Motor neuron (in vitro differentiated cells): ENCODE data around the gene EPHB6. TPM values are rescaled to one million over a fixed set of nuclear protein-coding genes. Genes with fewer than 3 reads are reported as not detected.

Experiments used
- ATAC-seq, 8 experiments: fragments of 200-7000 bp; cut with Tn5 transposase; replicated peaks in 6 of 8; 2 replicates each; pipeline ENCODE4 v1.8.0; 2021; ENCODE audit warnings: mild to moderate bottlenecking in 8 of 8, moderate library complexity in 8 of 8
- H3K27ac ChIP-seq, 2 donors: fragments of 250-450 bp; sonication (Bioruptor Pico); 2 replicates each; pipeline ENCODE4 v1.9.0; 2021; ENCODE audit warnings: antibody characterized with exemption in 2 of 2, mild to moderate bottlenecking in 2 of 2, moderate library complexity in 1 of 2
- H3K4me1 ChIP-seq, 2 donors: fragments of 250-450 bp; sonication (Bioruptor Pico); replicated peaks in 1 of 2; 2 replicates each; pipeline ENCODE4 v1.6.1; 2021; ENCODE audit warnings: antibody characterized with exemption in 2 of 2, mild to moderate bottlenecking in 2 of 2, moderate library complexity in 1 of 2
- H3K4me3 ChIP-seq, 5 donors: fragments of 250-450 bp; sonication (Bioruptor Pico); 2 replicates each; pipeline ENCODE4 v1.9.0; 2021; ENCODE audit warnings: antibody characterized with exemption in 5 of 5, mild to moderate bottlenecking in 5 of 5, moderate library complexity in 4 of 5
- WGBS, 10 experiments: fragments of 450-650 bp; shearing (Covaris generic); methylation state at CpG; one replicate each; pipeline ENCODE4 v1.0.0; 2022; 5-methylcytosine and 5-hydroxymethylcytosine counted together
- in situ Hi-C, 9 experiments: fragments of 400-800 bp; cut with MboI; loops; one replicate each; pipeline ENCODE4 v1.15.0; 2021; ENCODE audit warnings: low sequenced_read_pairs in 9 of 9, low pct_unique_long_range_greater_than_20kb in 2 of 9; ENCODE audit not compliant: unreplicated experiment in 9 of 9
- total RNA-seq, 8 experiments: library from RNA; unstranded; fragments of 300-600 nt; gene quantifications; 2 replicates each; pipeline versions ENCODE4 v1.2.3 to v1.2.4, GENCODE V29; 2022

The EPHB6 gene
- total RNA-seq, 8 experiments from 2014 or later, result 0.97 to 9.9 (median 3.3) TPM

GRCh38 chr7:142917447-142917846 is 62.6 kb downstream of the EPHB6 start:
- no peak overlapping the region for H3K4me3 ChIP-seq
- 0 to 83% (median 33%) methylated on average over 1 to 3 of the region's 3 CpGs; no CpG with 5 or more reads in 1 of the 10 experiments for WGBS, 10 experiments

GRCh38 chr7:142918901-142919300 is 64.0 kb downstream of the EPHB6 start:
- 0 to 73% (median 50%) methylated on average over 1 to 2 of the region's 2 CpGs; no CpG with 5 or more reads in 3 of the 10 experiments for WGBS, 10 experiments
- H3K4me3 ChIP-seq, result no peak overlapping the region
- in situ Hi-C loops, result no loop called here
- ATAC-seq, result no peak
- H3K27ac ChIP-seq, result no peak overlapping the region
- H3K4me1 ChIP-seq, result no peaks in the 10 kb centered on the region

More at GRCh38 chr7:142917447-142917846, 62.6 kb downstream of the EPHB6 start:
- in situ Hi-C loops, result no loop called here
- Histone ChIP-seq H3K27ac (no peak overlapping the region), H3K4me1 (no peaks in the 10 kb centered on the region)
- no peak for ATAC-seq

DNA sequence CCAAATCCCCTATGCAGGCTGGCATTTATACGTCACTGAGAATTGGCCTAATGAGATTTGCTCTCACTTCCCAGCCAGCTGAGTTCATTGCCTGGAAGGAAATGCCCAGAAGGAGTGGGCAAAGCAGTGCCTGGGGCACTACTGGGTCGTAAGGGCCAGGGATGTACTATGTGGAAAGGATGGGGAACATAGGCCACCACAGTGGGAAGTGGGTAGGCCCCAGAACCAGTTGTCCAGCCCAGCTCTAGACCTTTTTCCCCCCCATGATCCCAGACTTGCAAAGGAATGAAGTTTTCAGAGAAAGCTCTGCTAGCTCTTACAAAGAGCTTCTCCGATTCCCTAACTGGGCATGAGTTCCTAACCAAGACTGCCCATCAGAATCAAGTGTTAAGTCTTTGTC is 64.8 kb downstream of the EPHB6 start:
- in situ Hi-C loops, result no loop called here
- Histone ChIP-seq H3K4me1 (no peaks in the 10 kb centered on the region), H3K4me3 (no peak overlapping the region), H3K27ac (no peak overlapping the region)
- WGBS, 10 experiments, result 0 to 100% (median 75%) methylated on average over 1 to 2 of the region's 3 CpGs; no CpG with 5 or more reads in 5 of the 10 experiments
- no peak for ATAC-seq

Other genes starting within 250 kb of the EPHB6 start
- gene PRSS1, start 105.6 kb upstream of the EPHB6 start, total RNA-seq, result under 1 TPM in 3 of 8 experiments, not detected in 5; 0.46 to 0.90 (median 0.59) TPM
- gene PRSS2, start 84.1 kb upstream of the EPHB6 start, total RNA-seq, result not detected
- 1 to 10 TPM in 3 of 8 experiments, under 1 TPM in 5; 0.07 to 1.7 (median 0.53) TPM for gene TRPV6, start 30.7 kb downstream of the EPHB6 start, total RNA-seq
- under 1 TPM in 5 of 8 experiments, not detected in 3; 0.09 to 0.25 (median 0.13) TPM for gene TRPV5, start 78.7 kb downstream of the EPHB6 start, total RNA-seq
- gene LLCFC1, start 84.4 kb downstream of the EPHB6 start, total RNA-seq, result under 1 TPM in 1 of 8 experiments, not detected in 7; 0.29 TPM
- gene KEL, start 107.3 kb downstream of the EPHB6 start, total RNA-seq, result 1 to 10 TPM in 2 of 8 experiments, under 1 TPM in 5, not detected in 1; 0.21 to 2.1 (median 0.54) TPM
- gene OR9A2, start 172.1 kb downstream of the EPHB6 start, total RNA-seq, result 1 to 10 TPM in 1 of 8 experiments, under 1 TPM in 2, not detected in 5; 0.27 to 1.5 (median 0.41) TPM
- under 1 TPM in 3 of 8 experiments, not detected in 5; 0.27 to 0.85 (median 0.29) TPM for gene OR6V1, start 197.3 kb downstream of the EPHB6 start, total RNA-seq